COLO829 (cell line): Measurements from ENCODE around the gene FHOD1.

Experiments used
- DNase-seq: peaks from one replicate; pipeline ENCODE4 v3.0.0; 2012; ENCODE audit warnings: low spot score

FHOD1 gene

GRCh38 chr16:67234180-67234597 lies 13.1 kb downstream of the FHOD1 start:
- no peak for DNase-seq

GRCh38 chr16:67233596-67233995 lies 13.7 kb downstream of the FHOD1 start:
- no peak for DNase-seq

GRCh38 chr16:67230809-67231660 lies 16.2 kb downstream of the FHOD1 start:
- no peak for DNase-seq

GRCh38 chr16:67229906-67230808 lies 17.1 kb downstream of the FHOD1 start:
- DNase-seq = no peak

GRCh38 chr16:67228905-67229304 lies 18.4 kb downstream of the FHOD1 start:
- DNase-seq = no peak

GRCh38 chr16:67228034-67228785 lies 19.1 kb downstream of the FHOD1 start:
- no peak for DNase-seq

GRCh38 chr16:67227567-67227921 lies 19.7 kb downstream of the FHOD1 start:
- no peak for DNase-seq

- DNase-seq = peak; percentile 90
These were observed 20.3 kb downstream of the FHOD1 start, which contains the start of gene TMEM208 for GRCh38 chr16:67226804-67227566. Gene TMEM208, plus strand, starts transcription at chr16:67227130. Its CDS starts 89 bp downstream, at chr16:67227219.

- DNase-seq = no peak
These were observed 20.9 kb downstream of the FHOD1 start for GRCh38 chr16:67226295-67226803.

- DNase-seq = no peak
These were observed 23.3 kb downstream of the FHOD1 start for GRCh38 chr16:67223992-67224391.

- no peak for DNase-seq
These were observed 30.4 kb downstream of the FHOD1 start for GRCh38 chr16:67216612-67217490.

GRCh38 chr16:67215706-67216105 lies 31.6 kb downstream of the FHOD1 start:
- no peak for DNase-seq

GRCh38 chr16:67213197-67214019 lies 33.9 kb downstream of the FHOD1 start:
- no peak for DNase-seq

- DNase-seq = no peak
These were observed 34.5 kb downstream of the FHOD1 start for GRCh38 chr16:67212766-67213165.

GRCh38 chr16:67211674-67212073 lies 35.6 kb downstream of the FHOD1 start:
- no peak for DNase-seq

GRCh38 chr16:67210069-67210937 lies 37.0 kb downstream of the FHOD1 start:
- no peak for DNase-seq

GRCh38 chr16:67209565-67209964 lies 37.7 kb downstream of the FHOD1 start:
- no peak for DNase-seq
